Osteocyte (in vitro differentiated cells): ENCODE data around the gene HMHB1. TPM values are rescaled to one million over a fixed set of nuclear protein-coding genes. Genes with fewer than 3 reads are reported as not detected.

Experiments
- DNase-seq: peaks from one replicate; pipeline ENCODE4 v3.0.0; 2021; ENCODE audit warnings: mixed read lengths; ENCODE audit not compliant: unreplicated experiment; ENCODE audit errors: extremely low spot score
- H3K27ac Mint-ChIP-seq: one replicate; pipeline ENCODE4 v1.8.0; 2021; ENCODE audit warnings: mild to moderate bottlenecking, mixed read lengths; ENCODE audit not compliant: unreplicated experiment
- H3K27me3 Mint-ChIP-seq: one replicate; pipeline ENCODE4 v1.8.0; 2021; ENCODE audit warnings: mixed read lengths; ENCODE audit not compliant: unreplicated experiment
- H3K36me3 Mint-ChIP-seq: one replicate; pipeline ENCODE4 v1.8.0; 2021; ENCODE audit warnings: mixed read lengths; ENCODE audit not compliant: unreplicated experiment
- H3K4me1 Mint-ChIP-seq: one replicate; pipeline ENCODE4 v1.8.0; 2021; ENCODE audit warnings: mixed read lengths; ENCODE audit not compliant: unreplicated experiment
- H3K4me3 Mint-ChIP-seq: one replicate; pipeline ENCODE4 v1.8.0; 2021; ENCODE audit warnings: mild to moderate bottlenecking, moderate library complexity, mixed read lengths; ENCODE audit not compliant: unreplicated experiment
- H3K9me3 Mint-ChIP-seq: one replicate; pipeline ENCODE4 v1.8.0; 2021; ENCODE audit warnings: mixed read lengths; ENCODE audit not compliant: unreplicated experiment
- CTCF ChIP-seq: fragments of 200-600 bp; sonication (generic); IDR thresholded peaks from 2 replicates; pipeline ENCODE4 v1.5.0; 2021; ENCODE audit warnings: antibody characterized with exemption, mild to moderate bottlenecking, moderate library complexity
- total RNA-seq: library from RNA; stranded (reverse); gene quantifications from 2 replicates; pipeline ENCODE4 v1.2.1, GENCODE V29; 2021

HMHB1 gene
- total RNA-seq, 1 donor from 2014 or later = not detected

GRCh38 chr5:143790457-143791112, 21.4 kb upstream of the HMHB1 start:
- H3K27me3 Mint-ChIP-seq = no peaks in the 10 kb centered on the region

GRCh38 chr5:143791848-143792731, 19.9 kb upstream of the HMHB1 start:
- H3K27me3 Mint-ChIP-seq = no peaks in the 10 kb centered on the region
- no peak overlapping the region for H3K4me3 Mint-ChIP-seq
- peak overlapping the region; percentile 79 for H3K27ac Mint-ChIP-seq
- no peaks in the 10 kb centered on the region for H3K9me3 Mint-ChIP-seq
- H3K4me1 Mint-ChIP-seq = peaks cover 12% of the 10 kb centered on the region
- TF ChIP-seq CTCF = no peak
- H3K36me3 Mint-ChIP-seq = no peaks in the 10 kb centered on the region
- no peak for DNase-seq

More at GRCh38 chr5:143790457-143791112, 21.4 kb upstream of the HMHB1 start:
- DNase-seq = no peak
- H3K4me3 Mint-ChIP-seq = no peak overlapping the region
- no peak for TF ChIP-seq CTCF
- peaks cover 12% of the 10 kb centered on the region for H3K4me1 Mint-ChIP-seq
- H3K27ac Mint-ChIP-seq = no peak overlapping the region
- no peaks in the 10 kb centered on the region for H3K36me3 Mint-ChIP-seq
- H3K9me3 Mint-ChIP-seq = no peaks in the 10 kb centered on the region

- no peaks in the 10 kb centered on the region for H3K36me3 Mint-ChIP-seq
- TF ChIP-seq CTCF = no peak
- peaks cover 12% of the 10 kb centered on the region for H3K4me1 Mint-ChIP-seq
- DNase-seq = no peak
- H3K27ac Mint-ChIP-seq = no peak overlapping the region
- H3K4me3 Mint-ChIP-seq = no peak overlapping the region
- no peaks in the 10 kb centered on the region for H3K9me3 Mint-ChIP-seq
- H3K27me3 Mint-ChIP-seq = no peaks in the 10 kb centered on the region
These were observed 18.7 kb upstream of the HMHB1 start for GRCh38 chr5:143793249-143793648.

GRCh38 chr5:143796125-143796524, 15.8 kb upstream of the HMHB1 start:
- DNase-seq = no peak
- Mint-ChIP-seq H3K4me1 (peaks cover 16% of the 10 kb centered on the region), H3K27ac (no peak overlapping the region), H3K9me3 (no peaks in the 10 kb centered on the region), H3K4me3 (no peak overlapping the region), H3K36me3 (no peaks in the 10 kb centered on the region), H3K27me3 (no peaks in the 10 kb centered on the region)
- TF ChIP-seq CTCF = no peak

- no peak for DNase-seq
- Mint-ChIP-seq H3K4me3 (no peak overlapping the region), H3K27ac (no peak overlapping the region), H3K4me1 (peaks cover 15% of the 10 kb centered on the region), H3K36me3 (no peaks in the 10 kb centered on the region), H3K9me3 (no peaks in the 10 kb centered on the region), H3K27me3 (no peaks in the 10 kb centered on the region)
- TF ChIP-seq CTCF = no peak
These were observed 15.2 kb upstream of the HMHB1 start for GRCh38 chr5:143796753-143797152.
